Loucy (cell line): ENCODE measurements around the gene DACH1.

Source experiments
- CTCF ChIP-seq: fragments of 200-600 bp; sonication (generic); conservative IDR thresholded peaks from 2 replicates; pipeline ENCODE4 v1.5.1; 2014; ENCODE audit warnings: mild to moderate bottlenecking, antibody characterized with exemption, low read length
- EZH2phosphoT487 ChIP-seq: fragments of 200-600 bp; IDR thresholded peaks from 2 replicates; pipeline ENCODE4 v1.6.1; 2018; ENCODE audit warnings: antibody characterized with exemption, mild to moderate bottlenecking, moderate library complexity, borderline replicate concordance

GRCh38 chr13:71861769-71862458, 5.1 kb downstream of the DACH1 start:
- TF ChIP-seq CTCF (no peak), EZH2phosphoT487 (no peak)
